Hepatocyte (in vitro differentiated cells): ENCODE data around the gene CALML5. TPM values are rescaled to one million over a fixed set of nuclear protein-coding genes. Genes with fewer than 3 reads are reported as not detected.

Source experiments
- DNase-seq: peaks from one replicate; pipeline ENCODE4 v3.0.0-alpha.2; 2016; ENCODE audit warnings: low spot score
- H2AFZ ChIP-seq: fragments of 200-600 bp; sonication (generic); 2 replicates; pipeline ENCODE4 v1.6.0; 2016; ENCODE audit warnings: antibody characterized with exemption, mild to moderate bottlenecking
- H3K27ac ChIP-seq: fragments of 200-600 bp; sonication (generic); 2 replicates; pipeline ENCODE4 v1.5.1; 2016; ENCODE audit warnings: mild to moderate bottlenecking
- H3K27me3 ChIP-seq: fragments of 200-600 bp; sonication (generic); 2 replicates; pipeline ENCODE4 v1.6.1; 2016
- H3K36me3 ChIP-seq: fragments of 200-600 bp; sonication (generic); replicated peaks from 2 replicates; pipeline ENCODE4 v1.5.1; 2016; ENCODE audit warnings: low read depth; ENCODE audit not compliant: insufficient read depth
- H3K4me1 ChIP-seq: fragments of 200-600 bp; sonication (generic); 2 replicates; pipeline ENCODE4 v1.5.1; 2016; ENCODE audit warnings: mild to moderate bottlenecking, moderate library complexity; ENCODE audit not compliant: insufficient read depth
- H3K4me2 ChIP-seq: fragments of 200-600 bp; sonication (generic); 2 replicates; pipeline ENCODE4 v1.6.0; 2016
- H3K4me3 ChIP-seq: fragments of 200-600 bp; sonication (generic); 2 replicates; pipeline ENCODE4 v1.5.1; 2016; ENCODE audit warnings: mild to moderate bottlenecking
- H3K79me2 ChIP-seq: fragments of 200-600 bp; sonication (generic); 2 replicates; pipeline ENCODE4 v1.6.0; 2017; ENCODE audit warnings: mild to moderate bottlenecking
- H3K9me2 ChIP-seq: fragments of 200-600 bp; sonication (generic); replicated peaks from 2 replicates; pipeline ENCODE4 v1.6.0; 2017; ENCODE audit warnings: mild to moderate bottlenecking; ENCODE audit not compliant: insufficient read depth
- H3K9me3 ChIP-seq: fragments of 200-600 bp; sonication (generic); 2 replicates; pipeline ENCODE4 v1.5.1; 2016; ENCODE audit warnings: low read depth, mild to moderate bottlenecking
- H4K20me1 ChIP-seq: fragments of 200-600 bp; sonication (generic); 2 replicates; pipeline ENCODE4 v1.6.0; 2016; ENCODE audit warnings: mild to moderate bottlenecking; ENCODE audit not compliant: insufficient read depth, poor library complexity, severe bottlenecking
- CTCF ChIP-seq: fragments of 200-600 bp; sonication (generic); IDR thresholded peaks from 2 replicates; pipeline ENCODE4 v1.5.1; 2016; ENCODE audit warnings: antibody characterized with exemption, mild to moderate bottlenecking; ENCODE audit not compliant: poor library complexity
- EZH2 ChIP-seq: fragments of 200-600 bp; sonication (generic); IDR thresholded peaks from 2 replicates; pipeline ENCODE4 v1.6.1; 2016; ENCODE audit warnings: antibody characterized with exemption, mild to moderate bottlenecking, borderline replicate concordance
- EZH2phosphoT487 ChIP-seq: fragments of 200-600 bp; sonication (generic); IDR thresholded peaks from one replicate; pipeline ENCODE4 v1.6.1; 2018; ENCODE audit warnings: antibody characterized with exemption, mild to moderate bottlenecking, low read depth, moderate library complexity; ENCODE audit not compliant: unreplicated experiment, severe bottlenecking
- WGBS: methylation state at CpG from one replicate; pipeline ENCODE4 v1.1.6; 2016; ENCODE audit warnings: low lambda C conversion rate; ENCODE audit errors: missing lambda C conversion rate; 5-methylcytosine and 5-hydroxymethylcytosine counted together
- polyA plus RNA-seq: library from polyadenylated mRNA; unstranded; fragments of >200 nt; fragmentation: Nextera tagmentation; extraction: Ambion mirVana; gene quantifications from 2 replicates; pipeline ENCODE4 v1.2.1, GENCODE V29; 2016
- total RNA-seq: library from RNA; depleted of rRNA; stranded (reverse); fragments of >200 nt; gene quantifications from 2 replicates; pipeline ENCODE4 v1.2.3, GENCODE V29; 2014

The CALML5 gene
- total RNA-seq (not detected in 2 replicates), polyA plus RNA-seq (not detected in 2 replicates)

GRCh38 chr10:5499493-5500140, at the start of gene CALML5:
Gene CALML5 (minus strand): TSS chr10:5499570. CDS start chr10:5499438, 132 bp downstream.
- WGBS: 90% methylated on average over 10 of the region's 10 CpGs
- H3K9me2 ChIP-seq: no peaks in the 10 kb centered on the region
- no peak for DNase-seq
- no peak within 1 kb of the TSS for H3K4me3 ChIP-seq
- H3K9me3 ChIP-seq: no peaks in the 10 kb centered on the region
- no peak within 1 kb of the TSS for H3K4me2 ChIP-seq
- H3K27ac ChIP-seq: no peak within 1 kb of the TSS
- H3K27me3 ChIP-seq: no peaks in the 10 kb centered on the region
- peaks cover 11% of the 10 kb centered on the region for H3K4me1 ChIP-seq
- no peaks in the 10 kb centered on the region for H3K79me2 ChIP-seq
- no peaks in the 10 kb centered on the region for H4K20me1 ChIP-seq
- no peak within 1 kb of the TSS for H2AFZ ChIP-seq
- no peaks in the 10 kb centered on the region for H3K36me3 ChIP-seq
- TF ChIP-seq EZH2phosphoT487: no peak
- no peak for TF ChIP-seq CTCF
- no peak for TF ChIP-seq EZH2

- peak overlapping the region; percentile 55 for H3K4me2 ChIP-seq
- H3K9me2 ChIP-seq: no peaks in the 10 kb centered on the region
- no peaks in the 10 kb centered on the region for H4K20me1 ChIP-seq
- 50% methylated on average over 16 of the region's 16 CpGs for WGBS
- no peaks in the 10 kb centered on the region for H3K36me3 ChIP-seq
- H3K9me3 ChIP-seq: no peaks in the 10 kb centered on the region
- H3K79me2 ChIP-seq: no peaks in the 10 kb centered on the region
- H3K4me3 ChIP-seq: no peak overlapping the region
- peak; percentile 48 for DNase-seq
- peak overlapping the region; percentile 100 for H3K27ac ChIP-seq
- TF ChIP-seq CTCF: no peak
- no peak for TF ChIP-seq EZH2
- TF ChIP-seq EZH2phosphoT487: no peak
- no peak overlapping the region for H2AFZ ChIP-seq
- H3K4me1 ChIP-seq: peaks cover 48% of the 10 kb centered on the region
- no peaks in the 10 kb centered on the region for H3K27me3 ChIP-seq
These were observed 48.7 kb upstream of the CALML5 start for GRCh38 chr10:5547931-5548660.

- Histone ChIP-seq H3K4me1 (peaks cover 48% of the 10 kb centered on the region), H3K9me2 (no peaks in the 10 kb centered on the region), H3K27me3 (no peaks in the 10 kb centered on the region), H3K27ac (peak overlapping the region; percentile 100), H3K36me3 (no peaks in the 10 kb centered on the region), H3K79me2 (no peaks in the 10 kb centered on the region), H3K4me2 (peak overlapping the region; percentile 55), H2AFZ (no peak overlapping the region), H4K20me1 (no peaks in the 10 kb centered on the region), H3K4me3 (no peak overlapping the region), H3K9me3 (no peaks in the 10 kb centered on the region)
- no peak for DNase-seq
- 51% methylated on average over 4 of the region's 4 CpGs for WGBS
- no peak for TF ChIP-seq EZH2
- no peak for TF ChIP-seq EZH2phosphoT487
- no peak for TF ChIP-seq CTCF
These were observed 48.2 kb upstream of the CALML5 start for GRCh38 chr10:5547681-5547930.
